ENCODE data around the gene TRPM2. TPM values are rescaled to one million over a fixed set of nuclear protein-coding genes. Genes with fewer than 3 reads are reported as not detected.

The TRPM2 gene
- total and polyA plus RNA-seq, 2 of the 8 experiments (the other 6 are each of a cell fraction or from before 2014, with no cell fraction given): 0.27 to 0.28 TPM

- TF ChIP-seq USF2 (IDR thresholded peaks at IDR 0.05; ENCODE audit: low read length) (peak; percentile 44; the same call in 1 of the 2 replicates), MAFK (IDR thresholded peaks at IDR 0.05; ENCODE audit: low read depth, low read length) (no peak), CBX8 (IDR thresholded peaks at IDR 0.05; ENCODE audit: borderline replicate concordance, low read depth, low read length) (no peak), ATF2 (IDR thresholded peaks at IDR 0.05; ENCODE audit: low read length) (no peak), RFX5 (IDR thresholded peaks at IDR 0.05; ENCODE audit: borderline replicate concordance, low read depth, low read length) (no peak), NANOG (IDR thresholded peaks at IDR 0.05; ENCODE audit: insufficient read depth, low read depth, low read length, poor library complexity, severe bottlenecking) (no peak), BACH1 (IDR thresholded peaks at IDR 0.05; ENCODE audit: low read length) (no peak), CHD1 (IDR thresholded peaks at IDR 0.05; ENCODE audit: low read depth, low read length) (no peak), MAX (IDR thresholded peaks at IDR 0.05) (peak; percentile 85), HDAC2 (IDR thresholded peaks at IDR 0.05; ENCODE audit: borderline replicate concordance in 1 of 2, low read depth in 2 of 2, low read length in 2 of 2) (0 out of 4 replicates have a peak, but pooled peaks of 1 of the 2 experiments have one; percentile 66), KDM1A (IDR thresholded peaks at IDR 0.05; ENCODE audit: borderline replicate concordance, low read length) (no peak), BRCA1 (IDR thresholded peaks at IDR 0.05; ENCODE audit: low read depth, low read length) (no peak), FOSL1 (IDR thresholded peaks at IDR 0.05; ENCODE audit: insufficient read depth, low read depth, low read length) (no peak), ZNF274 (IDR thresholded peaks at IDR 0.05; ENCODE audit: borderline replicate concordance, extremely low read depth, low read length) (no peak), KDM4A (IDR thresholded peaks at IDR 0.05; ENCODE audit: low read depth, low read length, severe bottlenecking) (peak; percentile 41), SP1 (IDR thresholded peaks at IDR 0.05; ENCODE audit: low read depth, low read length) (no peak), ASH2L (IDR thresholded peaks at IDR 0.05; ENCODE audit: low read length) (peak; percentile 21), YY1 (IDR thresholded peaks at IDR 0.05; ENCODE audit: low read depth, low read length) (no peak), CREB1 (IDR thresholded peaks at IDR 0.05) (no peak), GTF2F1 (IDR thresholded peaks at IDR 0.05; ENCODE audit: borderline replicate concordance, low read depth, low read length) (no peak), POLR2A (IDR thresholded peaks at IDR 0.05; ENCODE audit: control extremely low read depth in 1 of 2, low read depth in 2 of 2, low read length in 2 of 2) (no peak), JUND (IDR thresholded peaks at IDR 0.05; ENCODE audit: low read length) (no peak), POLR2AphosphoS5 (IDR thresholded peaks at IDR 0.05; ENCODE audit: low read depth, low read length) (no peak)
Measured at GRCh38 chr21:44455524-44456213, 102.2 kb downstream of the TRPM2 start (continued).

All from H1 (cell line).